Liver (tissue), 9 donors: ENCODE data around the gene NME8. TPM values are rescaled to one million over a fixed set of nuclear protein-coding genes. Genes with fewer than 3 reads are reported as not detected.

Experiments used
- DNase-seq: peaks from one replicate; pipeline ENCODE4 v3.0.0-alpha.2; 2017; ENCODE audit warnings: low spot score
- H3K27ac ChIP-seq, 2 donors: one replicate each; pipeline ENCODE4 v1.7.0; 2013; ENCODE audit warnings: inconsistent platforms in 2 of 2, low read length in 2 of 2, control low read depth in 1 of 2, low read depth in 1 of 2, mild to moderate bottlenecking in 1 of 2
- H3K27me3 ChIP-seq, 4 donors: one replicate each; pipeline versions ENCODE4 v1.6.1 to v1.7.0; 2013; ENCODE audit warnings: low read length in 3 of 4, inconsistent platforms in 1 of 4, mild to moderate bottlenecking in 1 of 4, moderate library complexity in 1 of 4; ENCODE audit not compliant: control insufficient read depth in 4 of 4, insufficient read depth in 4 of 4
- H3K36me3 ChIP-seq, 4 donors: one replicate each; pipeline versions ENCODE4 v1.6.1 to v1.7.0; 2013; ENCODE audit warnings: low read length in 3 of 4, mild to moderate bottlenecking in 3 of 4, low read depth in 1 of 4, moderate library complexity in 1 of 4; ENCODE audit not compliant: control insufficient read depth in 4 of 4, insufficient read depth in 3 of 4
- H3K4me1 ChIP-seq, 4 donors: one replicate each; pipeline versions ENCODE4 v1.6.1 to v1.7.0; 2013; ENCODE audit warnings: low read length in 3 of 4, mild to moderate bottlenecking in 3 of 4, moderate library complexity in 1 of 4; ENCODE audit not compliant: control insufficient read depth in 4 of 4, insufficient read depth in 4 of 4
- H3K4me3 ChIP-seq, 3 donors: one replicate each; pipeline versions ENCODE4 v1.6.1 to v1.7.0; 2013; ENCODE audit warnings: low read length in 3 of 3, control low read depth in 1 of 3, low read depth in 1 of 3, mild to moderate bottlenecking in 1 of 3
- H3K9ac ChIP-seq, 2 donors: one replicate each; pipeline ENCODE4 v1.7.0; 2013; ENCODE audit warnings: low read length in 2 of 2, mild to moderate bottlenecking in 2 of 2, moderate library complexity in 2 of 2, control low read depth in 1 of 2, low read depth in 1 of 2
- H3K9me3 ChIP-seq, 4 donors: one replicate each; pipeline versions ENCODE4 v1.6.1 to v1.7.0; 2013; ENCODE audit warnings: low read length in 3 of 4; ENCODE audit not compliant: control insufficient read depth in 4 of 4
- EGR1 ChIP-seq, 2 donors: IDR thresholded peaks; 2 replicates each; pipeline ENCODE4 v1.6.1; 2016 to 2018; ENCODE audit warnings: antibody characterized with exemption in 2 of 2, low read depth in 2 of 2
- FOXA2 ChIP-seq: IDR thresholded peaks from 2 replicates; pipeline ENCODE4 v1.6.1; 2016; ENCODE audit warnings: antibody characterized with exemption
- GABPA ChIP-seq, 2 donors: IDR thresholded peaks in 1 of 2; conservative IDR thresholded peaks in 1 of 2; 2 replicates each; pipeline ENCODE4 v1.6.1; 2016; ENCODE audit warnings: antibody characterized with exemption in 2 of 2, mild to moderate bottlenecking in 1 of 2, moderate library complexity in 1 of 2
- HNF4A ChIP-seq, 2 donors: conservative IDR thresholded peaks; 2 replicates each; pipeline ENCODE4 v1.6.1; 2016; ENCODE audit warnings: antibody characterized with exemption in 2 of 2, mild to moderate bottlenecking in 2 of 2
- HNF4G ChIP-seq: IDR thresholded peaks from 2 replicates; pipeline ENCODE4 v1.6.1; 2016; ENCODE audit warnings: antibody characterized with exemption
- NR2F2 ChIP-seq: IDR thresholded peaks from 2 replicates; pipeline ENCODE4 v1.6.1; 2016; ENCODE audit warnings: antibody characterized with exemption
- RXRA ChIP-seq, 2 donors: IDR thresholded peaks; 2 replicates each; pipeline ENCODE4 v1.6.1; 2017 to 2018; ENCODE audit warnings: antibody characterized with exemption in 2 of 2, mild to moderate bottlenecking in 1 of 2
- YY1 ChIP-seq: IDR thresholded peaks from 2 replicates; pipeline ENCODE4 v1.6.1; 2016; ENCODE audit warnings: antibody characterized with exemption, mild to moderate bottlenecking
- WGBS: extraction: QIAGEN DNeasy Blood & Tissue Kit; methylation state at CpG from one replicate; pipeline ENCODE4 v1.1.7; 2013; 5-methylcytosine and 5-hydroxymethylcytosine counted together
- polyA plus RNA-seq, 2 donors: library from polyadenylated mRNA; stranded (reverse) in 1 of 2; unstranded in 1 of 2; fragments of 200-250 nt in 1 of 2; fragments of >200 nt in 1 of 2; fragmentation: Nextera tagmentation in 1 of 2; extraction: Ambion mirVana in 1 of 2; gene quantifications; one replicate each; pipeline versions ENCODE4 v1.2.1 to v1.2.3, GENCODE V29; 2013 to 2015
- total RNA-seq, 2 donors: library from RNA; depleted of rRNA; stranded (reverse); fragments of >200 nt; gene quantifications; one replicate each; pipeline ENCODE4 v1.2.3, GENCODE V29; 2014
- TF ChIP-seq, protein P1 (sequence below): fragments of 150-350 bp; IDR thresholded peaks from 2 replicates; pipeline ENCODE4 v1.5.1; 2017; ENCODE audit warnings: improper control_type of control experiment, low read depth, low read length; ENCODE audit not compliant: missing input control
- TF ChIP-seq, protein P2 (sequence below): IDR thresholded peaks from 2 replicates; pipeline ENCODE4 v1.6.1; 2016; ENCODE audit warnings: antibody characterized with exemption
- TF ChIP-seq, protein P3 (sequence below): IDR thresholded peaks from 2 replicates; pipeline ENCODE4 v1.6.1; 2016; ENCODE audit warnings: antibody characterized with exemption, mild to moderate bottlenecking
- donor health status: healthy.
- donor health status: healthy.
- donor health status: healthy.
- donor health status: healthy.
- donor health status: healthy.

NME8 gene
- total and polyA plus RNA-seq, 4 donors: 0.08 to 0.09 TPM; not detected in 2

DNA sequence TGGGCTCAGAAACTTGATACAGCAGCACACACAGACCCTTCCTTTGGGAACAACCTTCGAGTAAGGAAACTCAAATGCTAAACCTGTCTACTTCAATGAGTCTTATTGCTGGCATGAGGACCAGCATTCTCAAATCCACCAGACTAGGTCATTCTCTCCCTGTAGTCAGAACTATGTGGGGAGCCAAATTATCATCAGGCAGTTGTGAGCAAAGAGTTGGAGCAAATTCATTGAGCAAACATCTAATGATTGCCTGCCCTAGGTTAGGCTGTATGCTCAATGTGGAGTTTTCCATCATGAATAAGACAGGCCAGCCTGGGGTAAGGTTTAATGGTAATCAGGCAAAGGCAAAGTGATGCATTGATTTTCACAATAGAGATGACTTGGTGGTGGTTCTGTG lies 75.6 kb downstream of the NME8 start:
- no peak overlapping the region for H3K4me3 ChIP-seq
- peaks cover 0 to 4% (median 0%) of the 10 kb centered on the region in 4 donors for H3K9me3 ChIP-seq
- peaks cover 4 to 15% (median 7%) of the 10 kb centered on the region in 4 donors for H3K4me1 ChIP-seq
- H3K36me3 ChIP-seq: no peaks in the 10 kb centered on the region
- no peak overlapping the region for H3K9ac ChIP-seq
- no peak for DNase-seq
- WGBS: 76% methylated on average over 1 of the region's 1 CpG
- no peak overlapping the region for H3K27ac ChIP-seq
- no peaks in the 10 kb centered on the region for H3K27me3 ChIP-seq
- TF ChIP-seq, protein P1, sequence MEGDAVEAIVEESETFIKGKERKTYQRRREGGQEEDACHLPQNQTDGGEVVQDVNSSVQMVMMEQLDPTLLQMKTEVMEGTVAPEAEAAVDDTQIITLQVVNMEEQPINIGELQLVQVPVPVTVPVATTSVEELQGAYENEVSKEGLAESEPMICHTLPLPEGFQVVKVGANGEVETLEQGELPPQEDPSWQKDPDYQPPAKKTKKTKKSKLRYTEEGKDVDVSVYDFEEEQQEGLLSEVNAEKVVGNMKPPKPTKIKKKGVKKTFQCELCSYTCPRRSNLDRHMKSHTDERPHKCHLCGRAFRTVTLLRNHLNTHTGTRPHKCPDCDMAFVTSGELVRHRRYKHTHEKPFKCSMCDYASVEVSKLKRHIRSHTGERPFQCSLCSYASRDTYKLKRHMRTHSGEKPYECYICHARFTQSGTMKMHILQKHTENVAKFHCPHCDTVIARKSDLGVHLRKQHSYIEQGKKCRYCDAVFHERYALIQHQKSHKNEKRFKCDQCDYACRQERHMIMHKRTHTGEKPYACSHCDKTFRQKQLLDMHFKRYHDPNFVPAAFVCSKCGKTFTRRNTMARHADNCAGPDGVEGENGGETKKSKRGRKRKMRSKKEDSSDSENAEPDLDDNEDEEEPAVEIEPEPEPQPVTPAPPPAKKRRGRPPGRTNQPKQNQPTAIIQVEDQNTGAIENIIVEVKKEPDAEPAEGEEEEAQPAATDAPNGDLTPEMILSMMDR: no peak
- TF ChIP-seq HNF4A (conservative IDR thresholded peaks at IDR 0.05) (peak in 1 of 2 donors; percentile 10), HNF4G (no peak), FOXA2 (peak; percentile 21), NR2F2 (no peak), RXRA (IDR thresholded peaks at IDR 0.05) (peak in 1 of 2 donors; percentile 22)

DNA sequence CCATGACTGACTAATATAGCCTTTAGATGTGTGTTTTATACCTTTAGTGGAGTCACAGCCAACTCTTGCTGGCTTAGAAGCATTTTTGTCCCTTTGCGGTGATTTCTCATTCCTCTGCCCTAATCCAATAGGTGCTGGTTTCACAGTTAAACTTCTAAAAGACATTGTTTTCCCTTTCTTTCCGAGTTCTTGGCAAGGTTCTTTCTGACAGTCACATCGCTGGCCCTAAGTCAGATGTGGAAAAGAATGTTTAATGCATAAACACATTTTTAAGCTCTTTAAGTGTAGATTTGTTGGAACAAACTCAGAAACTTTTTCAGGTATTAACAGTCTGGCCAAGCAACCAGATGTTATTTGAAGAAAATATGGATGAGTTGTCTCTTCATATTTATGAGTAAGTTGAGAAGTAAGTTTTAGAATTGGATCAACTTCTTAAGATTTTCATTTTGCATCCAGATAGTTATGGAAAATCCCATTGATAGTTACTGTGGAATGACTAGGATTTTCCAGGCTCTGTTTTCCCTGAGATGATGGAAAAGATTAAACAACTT lies 76.2 kb downstream of the NME8 start:
- 90% methylated on average over 3 of the region's 3 CpGs for WGBS
- no peak for DNase-seq

DNA sequence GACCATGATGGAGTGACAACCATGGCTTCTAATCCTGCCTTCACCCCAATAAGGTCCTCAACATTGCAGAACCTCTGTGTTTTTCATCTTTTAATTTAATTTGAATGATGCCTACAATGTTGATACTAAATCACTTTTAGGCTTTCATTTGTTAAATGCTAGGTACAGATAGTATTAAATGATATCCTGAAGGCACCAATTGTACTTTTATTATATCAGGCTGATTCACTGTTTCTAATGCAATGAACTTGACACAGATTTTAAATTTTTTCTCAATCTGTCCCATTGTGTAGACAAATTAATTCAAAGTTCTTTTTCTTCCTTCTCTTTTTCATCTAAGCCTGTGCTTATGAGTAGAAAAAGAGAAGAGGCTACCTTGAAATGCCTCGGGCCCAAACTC lies 77.2 kb downstream of the NME8 start:
- no peak overlapping the region for H3K27ac ChIP-seq
- no peak for DNase-seq
- WGBS: 94% methylated on average over 1 of the region's 1 CpG
- TF ChIP-seq HNF4G: no peak
- TF ChIP-seq, protein P1: no peak
- TF ChIP-seq GABPA (IDR thresholded peaks at IDR 0.05 in 1 of 2, conservative IDR thresholded peaks at IDR 0.05 in 1 of 2): no peak
- TF ChIP-seq, protein P2, sequence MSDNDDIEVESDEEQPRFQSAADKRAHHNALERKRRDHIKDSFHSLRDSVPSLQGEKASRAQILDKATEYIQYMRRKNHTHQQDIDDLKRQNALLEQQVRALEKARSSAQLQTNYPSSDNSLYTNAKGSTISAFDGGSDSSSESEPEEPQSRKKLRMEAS: no peak
- TF ChIP-seq, protein P3, sequence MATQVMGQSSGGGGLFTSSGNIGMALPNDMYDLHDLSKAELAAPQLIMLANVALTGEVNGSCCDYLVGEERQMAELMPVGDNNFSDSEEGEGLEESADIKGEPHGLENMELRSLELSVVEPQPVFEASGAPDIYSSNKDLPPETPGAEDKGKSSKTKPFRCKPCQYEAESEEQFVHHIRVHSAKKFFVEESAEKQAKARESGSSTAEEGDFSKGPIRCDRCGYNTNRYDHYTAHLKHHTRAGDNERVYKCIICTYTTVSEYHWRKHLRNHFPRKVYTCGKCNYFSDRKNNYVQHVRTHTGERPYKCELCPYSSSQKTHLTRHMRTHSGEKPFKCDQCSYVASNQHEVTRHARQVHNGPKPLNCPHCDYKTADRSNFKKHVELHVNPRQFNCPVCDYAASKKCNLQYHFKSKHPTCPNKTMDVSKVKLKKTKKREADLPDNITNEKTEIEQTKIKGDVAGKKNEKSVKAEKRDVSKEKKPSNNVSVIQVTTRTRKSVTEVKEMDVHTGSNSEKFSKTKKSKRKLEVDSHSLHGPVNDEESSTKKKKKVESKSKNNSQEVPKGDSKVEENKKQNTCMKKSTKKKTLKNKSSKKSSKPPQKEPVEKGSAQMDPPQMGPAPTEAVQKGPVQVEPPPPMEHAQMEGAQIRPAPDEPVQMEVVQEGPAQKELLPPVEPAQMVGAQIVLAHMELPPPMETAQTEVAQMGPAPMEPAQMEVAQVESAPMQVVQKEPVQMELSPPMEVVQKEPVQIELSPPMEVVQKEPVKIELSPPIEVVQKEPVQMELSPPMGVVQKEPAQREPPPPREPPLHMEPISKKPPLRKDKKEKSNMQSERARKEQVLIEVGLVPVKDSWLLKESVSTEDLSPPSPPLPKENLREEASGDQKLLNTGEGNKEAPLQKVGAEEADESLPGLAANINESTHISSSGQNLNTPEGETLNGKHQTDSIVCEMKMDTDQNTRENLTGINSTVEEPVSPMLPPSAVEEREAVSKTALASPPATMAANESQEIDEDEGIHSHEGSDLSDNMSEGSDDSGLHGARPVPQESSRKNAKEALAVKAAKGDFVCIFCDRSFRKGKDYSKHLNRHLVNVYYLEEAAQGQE: no peak
- no peak for TF ChIP-seq NR2F2
- no peak for TF ChIP-seq EGR1 (IDR thresholded peaks at IDR 0.05; ENCODE audit: low read depth in 2 of 2)
- no peak for TF ChIP-seq YY1

More for the DNA sequence above, 76.2 kb downstream of the NME8 start:
- Histone ChIP-seq H3K9ac (no peak overlapping the region), H3K27ac (no peak overlapping the region), H3K27me3 (no peaks in the 10 kb centered on the region), H3K4me3 (no peak overlapping the region), H3K4me1 (peaks cover 4 to 15% (median 7%) of the 10 kb centered on the region in 4 donors), H3K36me3 (no peaks in the 10 kb centered on the region), H3K9me3 (peaks cover 0 to 4% (median 0%) of the 10 kb centered on the region in 4 donors)
- TF ChIP-seq, protein P3: no peak

More for the DNA sequence above, 77.2 kb downstream of the NME8 start:
- Histone ChIP-seq H3K4me3 (no peak overlapping the region), H3K9me3 (peaks cover 0 to 4% (median 0%) of the 10 kb centered on the region in 4 donors), H3K4me1 (peaks cover 4 to 11% (median 6%) of the 10 kb centered on the region in 4 donors), H3K27me3 (no peaks in the 10 kb centered on the region), H3K36me3 (no peaks in the 10 kb centered on the region), H3K9ac (no peak overlapping the region)
